Smooth muscle cell (in vitro differentiated cells): ENCODE measurements around the gene HSD11B1L. TPM values are rescaled to one million over a fixed set of nuclear protein-coding genes. Genes with fewer than 3 reads are reported as not detected.

Experiments used
- DNase-seq: peaks from one replicate; lab custom pipeline; 2025; ENCODE audit not compliant: unreplicated experiment; lab: John Stamatoyannopoulos, UW
- H2AFZ ChIP-seq: fragments of 200-600 bp; sonication (generic); 2 replicates; pipeline ENCODE4 v1.6.0; 2016; ENCODE audit warnings: antibody characterized with exemption, low read depth, mild to moderate bottlenecking
- H3F3A ChIP-seq: fragments of 200-600 bp; sonication (generic); 2 replicates; pipeline ENCODE4 v1.6.0; 2017; ENCODE audit warnings: antibody characterized with exemption, low read depth
- H3K27ac ChIP-seq: fragments of 200-600 bp; sonication (generic); 2 replicates; pipeline ENCODE4 v1.5.1; 2016; ENCODE audit warnings: low read depth, mild to moderate bottlenecking
- H3K27me3 ChIP-seq: fragments of 200-600 bp; sonication (generic); 2 replicates; pipeline ENCODE4 v1.6.1; 2016; ENCODE audit warnings: low read depth, mild to moderate bottlenecking
- H3K36me3 ChIP-seq: fragments of 200-600 bp; sonication (generic); 2 replicates; pipeline ENCODE4 v1.5.1; 2016; ENCODE audit warnings: low read depth
- H3K4me1 ChIP-seq: fragments of 200-600 bp; sonication (generic); 2 replicates; pipeline ENCODE4 v1.5.1; 2016; ENCODE audit warnings: low read depth
- H3K4me2 ChIP-seq: fragments of 200-600 bp; sonication (generic); 2 replicates; pipeline ENCODE4 v1.6.0; 2016; ENCODE audit warnings: mild to moderate bottlenecking
- H3K4me3 ChIP-seq: fragments of 200-600 bp; sonication (generic); 2 replicates; pipeline ENCODE4 v1.5.1; 2016; ENCODE audit warnings: mild to moderate bottlenecking
- H3K79me2 ChIP-seq: fragments of 200-600 bp; sonication (generic); 2 replicates; pipeline ENCODE4 v1.6.0; 2016; ENCODE audit warnings: low read depth, mild to moderate bottlenecking
- H3K9ac ChIP-seq: fragments of 200-600 bp; sonication (generic); 2 replicates; pipeline ENCODE4 v1.6.0; 2016; ENCODE audit warnings: low read depth
- H3K9me3 ChIP-seq: fragments of 200-600 bp; sonication (generic); replicated peaks from 2 replicates; pipeline ENCODE4 v1.5.1; 2016; ENCODE audit warnings: low read depth
- H4K20me1 ChIP-seq: fragments of 200-600 bp; sonication (generic); 2 replicates; pipeline ENCODE4 v1.6.0; 2016; ENCODE audit warnings: low read depth
- CTCF ChIP-seq: fragments of 200-600 bp; sonication (generic); IDR thresholded peaks from 2 replicates; pipeline ENCODE4 v1.5.1; 2017; ENCODE audit warnings: borderline replicate concordance, mild to moderate bottlenecking, antibody characterized with exemption; ENCODE audit not compliant: insufficient read depth, poor library complexity, severe bottlenecking
- WGBS: methylation state at CpG from one replicate; pipeline ENCODE4 v1.1.7; 2016; ENCODE audit warnings: low lambda C conversion rate; 5-methylcytosine and 5-hydroxymethylcytosine counted together
- polyA plus RNA-seq: library from polyadenylated mRNA; unstranded; fragments of >200 nt; fragmentation: Nextera tagmentation; extraction: Ambion mirVana; gene quantifications from 2 replicates; pipeline ENCODE4 v1.2.1, GENCODE V29; 2016
- total RNA-seq: library from RNA; depleted of rRNA; stranded (reverse); fragments of >200 nt; gene quantifications from 2 replicates; pipeline ENCODE4 v1.2.3, GENCODE V29; 2014

The HSD11B1L gene
- total and polyA plus RNA-seq, 2 experiments from 2014 or later: 28.0 to 28.4 TPM

- Histone ChIP-seq H3K4me3 (no peak overlapping the region), H3K9me3 (no peaks in the 10 kb centered on the region), H3K27me3 (no peaks in the 10 kb centered on the region), H3F3A (peaks cover 14% of the 10 kb centered on the region), H3K9ac (no peak overlapping the region), H3K4me1 (peaks cover 10% of the 10 kb centered on the region), H3K79me2 (peaks cover 58% of the 10 kb centered on the region), H3K27ac (peak overlapping the region; percentile 69), H3K4me2 (no peak overlapping the region), H4K20me1 (peaks cover 83% of the 10 kb centered on the region), H3K36me3 (no peaks in the 10 kb centered on the region), H2AFZ (no peak overlapping the region)
- no peak for DNase-seq
- TF ChIP-seq CTCF: no peak
- 96% methylated on average over 39 of the region's 39 CpGs for WGBS
Observed at GRCh38 chr19:5693195-5694166, 12.7 kb downstream of the HSD11B1L start.

GRCh38 chr19:5694167-5694955, 13.5 kb downstream of the HSD11B1L start:
- Histone ChIP-seq H3K27me3 (no peaks in the 10 kb centered on the region), H3K27ac (no peak overlapping the region), H2AFZ (no peak overlapping the region), H3K4me2 (no peak overlapping the region), H3K9ac (no peak overlapping the region), H3K4me1 (peaks cover 10% of the 10 kb centered on the region), H4K20me1 (peaks cover 92% of the 10 kb centered on the region), H3K36me3 (no peaks in the 10 kb centered on the region), H3K9me3 (no peaks in the 10 kb centered on the region), H3K79me2 (peaks cover 58% of the 10 kb centered on the region), H3K4me3 (no peak overlapping the region), H3F3A (peaks cover 8% of the 10 kb centered on the region)
- no peak for DNase-seq
- TF ChIP-seq CTCF: no peak
- 96% methylated on average over 37 of the region's 45 CpGs for WGBS

DNA sequence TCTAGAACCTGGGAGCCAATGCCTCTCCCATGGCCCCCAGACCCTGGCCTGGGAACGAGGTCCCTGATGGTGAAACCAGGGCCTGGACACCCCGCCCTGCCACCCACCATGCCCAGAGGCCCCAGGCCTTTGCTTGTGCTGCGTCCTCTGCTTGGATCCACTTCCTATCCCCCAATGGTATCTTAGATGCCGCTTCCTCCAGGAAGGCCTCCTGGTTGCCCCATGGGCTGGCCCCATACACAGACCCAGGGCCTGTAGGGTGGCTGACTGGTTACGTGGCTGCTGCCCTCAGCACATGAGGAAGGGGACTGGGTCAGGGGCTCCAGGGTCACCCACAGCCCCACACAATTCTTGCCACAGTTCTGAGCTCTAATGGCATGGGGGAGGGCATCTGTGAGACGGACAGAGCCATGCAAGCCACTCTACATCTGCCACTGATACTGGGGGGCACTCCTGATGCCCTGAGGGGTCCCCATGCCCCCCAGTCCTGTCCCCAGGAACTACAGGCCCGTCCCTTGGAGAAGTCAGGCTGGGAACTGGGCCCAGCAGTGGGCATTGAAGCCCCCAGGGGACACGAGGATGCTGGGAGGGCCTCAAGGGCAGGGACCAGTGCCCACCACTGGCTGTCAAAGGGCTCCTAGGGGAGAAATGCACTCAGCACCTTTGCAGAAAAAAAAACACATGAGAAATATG, 14.3 kb downstream of the HSD11B1L start:
- Histone ChIP-seq H3K27ac (no peak overlapping the region), H3K79me2 (peaks cover 57% of the 10 kb centered on the region), H3K27me3 (no peaks in the 10 kb centered on the region), H3K4me1 (peaks cover 10% of the 10 kb centered on the region), H3K4me3 (no peak overlapping the region), H3K9me3 (no peaks in the 10 kb centered on the region), H3K4me2 (no peak overlapping the region), H3F3A (peaks cover 8% of the 10 kb centered on the region), H4K20me1 (peaks cover 99% of the 10 kb centered on the region), H3K36me3 (no peaks in the 10 kb centered on the region), H3K9ac (no peak overlapping the region), H2AFZ (no peak overlapping the region)
- 97% methylated on average over 7 of the region's 8 CpGs for WGBS
- no peak for TF ChIP-seq CTCF
- DNase-seq: no peak
